Endothelial cell of umbilical vein (primary cell): Measurements from ENCODE around the gene CENPS. TPM values are rescaled to one million over a fixed set of nuclear protein-coding genes. Genes with fewer than 3 reads are reported as not detected.

ENCODE experiments used
- BruUV-seq: library from RNA; stranded (reverse); fragments of 400-500 nt; replicated peaks from 2 replicates; lab custom pipeline; 2021; lab: Mats Ljungman, UMichigan
- CTCF ChIA-PET: fragments of 300-600, 350-600 bp; sonication (Branson Sonifier 250); formaldehyde crosslinking; loops from one replicate; lab custom pipeline; 2021; ENCODE audit warnings: antibody characterized with exemption, inconsistent platforms; lab: Charles Lee
- POLR2A ChIA-PET: fragments of 300-600, 350-600 bp; sonication (Branson Sonifier 250); formaldehyde crosslinking; loops from one replicate; lab custom pipeline; 2021; ENCODE audit warnings: antibody characterized with exemption, inconsistent platforms; lab: Charles Lee
- DNase-seq: peaks from one replicate; pipeline ENCODE4 v3.0.0-alpha.2; 2011; ENCODE audit warnings: low read depth, low spot score
- FAIRE-seq: peaks from 2 replicates; lab custom pipeline; 2011; peaks lifted over from hg19 to GRCh38; lab: Jason Lieb, UNC
- H2AFZ ChIP-seq: 2 replicates; pipeline ENCODE4 v1.6.0; 2012; ENCODE audit warnings: low read depth, low read length, control low read depth, inconsistent platforms
- H3K27ac ChIP-seq: 2 replicates; pipeline ENCODE4 v1.5.1; 2011; ENCODE audit warnings: low read depth, mild to moderate bottlenecking, control low read depth, low read length, moderate library complexity; ENCODE audit not compliant: insufficient read depth
- H3K27me3 ChIP-seq, 2 experiments: 2 replicates each; pipeline versions ENCODE4 v1.6.0 to v1.6.1; 2011; ENCODE audit warnings: low read length in 2 of 2, mixed read lengths in 1 of 2; ENCODE audit not compliant: control insufficient read depth in 2 of 2, insufficient read depth in 2 of 2
- H3K36me3 ChIP-seq, 2 experiments: 2 replicates in 1 of 2; 3 replicates in 1 of 2; pipeline ENCODE4 v1.5.1; 2011; ENCODE audit warnings: low read length in 2 of 2, mild to moderate bottlenecking in 1 of 2, moderate library complexity in 1 of 2; ENCODE audit not compliant: control insufficient read depth in 2 of 2, insufficient read depth in 2 of 2; ENCODE audit errors: extremely low read depth in 1 of 2
- H3K4me1 ChIP-seq: 3 replicates; pipeline ENCODE4 v1.5.1; 2011; ENCODE audit warnings: mild to moderate bottlenecking, low read length; ENCODE audit not compliant: control insufficient read depth, insufficient read depth; ENCODE audit errors: extremely low read depth
- H3K4me2 ChIP-seq: 2 replicates; pipeline ENCODE4 v1.6.1; 2011; ENCODE audit warnings: low read length, control low read depth, mixed read lengths; ENCODE audit not compliant: insufficient read depth
- H3K4me3 ChIP-seq, 3 experiments: fragments of 200-600 bp in 1 of 3; sonication (generic), shearing (Covaris generic) in 1 of 3; replicated peaks in 1 of 3; 2 replicates each; pipeline ENCODE4 v1.5.1; 2011 to 2016; ENCODE audit warnings: control low read depth in 3 of 3, low read length in 3 of 3, mild to moderate bottlenecking in 2 of 3, inconsistent platforms in 1 of 3, low read depth in 1 of 3, moderate library complexity in 1 of 3; ENCODE audit not compliant: insufficient read depth in 1 of 3
- H3K79me2 ChIP-seq: 2 replicates; pipeline ENCODE4 v1.6.0; 2012; ENCODE audit warnings: low read length, inconsistent platforms; ENCODE audit not compliant: control insufficient read depth, insufficient read depth
- H3K9ac ChIP-seq: replicated peaks from 2 replicates; pipeline ENCODE3; 2011; ENCODE audit warnings: low read length, control low read depth; ENCODE audit not compliant: insufficient read depth; ENCODE audit errors: extremely low read depth
- H3K9me1 ChIP-seq: replicated peaks from 3 replicates; pipeline ENCODE4 v1.6.0; 2011; ENCODE audit warnings: mild to moderate bottlenecking, low read length; ENCODE audit not compliant: control insufficient read depth, insufficient read depth; ENCODE audit errors: extremely low read depth
- H3K9me3 ChIP-seq: replicated peaks from 2 replicates; pipeline ENCODE4 v1.5.1; 2012; ENCODE audit warnings: low read length, inconsistent platforms; ENCODE audit not compliant: control insufficient read depth, insufficient read depth
- H4K20me1 ChIP-seq: replicated peaks from 2 replicates; pipeline ENCODE3; 2011; ENCODE audit warnings: mild to moderate bottlenecking, low read length; ENCODE audit not compliant: control insufficient read depth, insufficient read depth; ENCODE audit errors: extremely low read depth
- CTCF ChIP-seq, 2 donors: IDR thresholded peaks; 1 replicate in 1 of 2; 2 replicates in 1 of 2; pipeline ENCODE4 v1.5.1; 2011; ENCODE audit warnings: low read length in 2 of 2, mild to moderate bottlenecking in 2 of 2, moderate library complexity in 2 of 2, control low read depth in 1 of 2, inconsistent platforms in 1 of 2, low read depth in 1 of 2; ENCODE audit not compliant: insufficient read depth in 1 of 2; ENCODE audit errors: extremely low read depth in 1 of 2
- EZH2 ChIP-seq: IDR thresholded peaks from 2 replicates; pipeline ENCODE4 v1.6.1; 2012; ENCODE audit warnings: borderline replicate concordance, low read depth, mild to moderate bottlenecking, moderate library complexity, low read length, inconsistent platforms; ENCODE audit not compliant: severe bottlenecking
- FOS ChIP-seq: IDR thresholded peaks from 2 replicates; pipeline ENCODE4 v1.6.1; 2011; ENCODE audit warnings: mild to moderate bottlenecking, low read length, moderate library complexity, borderline replicate concordance; ENCODE audit not compliant: insufficient read depth
- GATA2 ChIP-seq: IDR thresholded peaks from 2 replicates; pipeline ENCODE4 v1.7.0; 2011; ENCODE audit warnings: low read depth, mild to moderate bottlenecking, moderate library complexity, mixed read lengths, low read length; ENCODE audit not compliant: insufficient read length, insufficient read depth
- JUN ChIP-seq: IDR thresholded peaks from 2 replicates; pipeline ENCODE4 v1.6.1; 2011; ENCODE audit warnings: borderline replicate concordance, low read depth; ENCODE audit not compliant: insufficient read length, insufficient read depth
- MAX ChIP-seq: IDR thresholded peaks from 2 replicates; pipeline ENCODE4 v1.6.1; 2011; ENCODE audit not compliant: insufficient read depth, insufficient read length
- MYC ChIP-seq: IDR thresholded peaks from one replicate; pipeline ENCODE4 v1.6.1; 2011; ENCODE audit warnings: mild to moderate bottlenecking, low read depth, low read length
- POLR2A ChIP-seq: IDR thresholded peaks from 2 replicates; pipeline ENCODE4 v1.6.1; 2012; ENCODE audit warnings: low read depth, mild to moderate bottlenecking, control low read depth, low read length
- POLR2AphosphoS5 ChIP-seq: IDR thresholded peaks from 2 replicates; pipeline ENCODE4 v1.6.1; 2012; ENCODE audit warnings: low read depth, mild to moderate bottlenecking, control low read depth, low read length, moderate library complexity; ENCODE audit not compliant: insufficient read depth
- dilution Hi-C: fragments of 300-500 bp; cut with MboI; formaldehyde crosslinking; loops from one replicate; pipeline ENCODE4 v1.15.0; 2019; ENCODE audit warnings: low sequenced_read_pairs; ENCODE audit not compliant: extremely low pct_ligation_motif_present
- intact Hi-C: fragments of 100-400 bp; cut with micrococcal nuclease; formaldehyde crosslinking; loops from one replicate; pipeline ENCODE4 v1.10.0; 2022
- polyA plus RNA-seq, 4 experiments: library from polyadenylated mRNA; depleted of rRNA in 3 of 4; stranded (reverse) in 3 of 4; unstranded in 1 of 4; fragments of >200 nt; gene quantifications; 2 replicates each; pipeline versions ENCODE4 v1.2.1 to v1.2.3, GENCODE V29; 2011 to 2012; ENCODE audit warnings: missing spikeins in 1 of 4
- total RNA-seq: library from RNA; stranded (reverse); gene quantifications from 2 replicates; pipeline ENCODE4 v1.2.3, GENCODE V29; 2021

The CENPS gene
- total and polyA plus RNA-seq, 2 donors (not counting 3 experiments of a cell fraction or from before 2014, with no cell fraction given), result 10.2 to 16.2 TPM

- peak overlapping the region; percentile 42 for H2AFZ ChIP-seq
- no peaks in the 10 kb centered on the region for H3K9me3 ChIP-seq
- H3K9me1 ChIP-seq, result no peaks in the 10 kb centered on the region
- POLR2A ChIA-PET, result interaction anchor here (2.5 kb wide), 1 partner anchor 11 kb away, joined by 32 read pairs; the partner anchor contains the start of gene PGD
- no peak overlapping the region for H3K4me3 ChIP-seq
- peak overlapping the region; percentile 71 for H3K27ac ChIP-seq
- H3K36me3 ChIP-seq, result no peaks in the 10 kb centered on the region
- no peaks in the 10 kb centered on the region for H3K27me3 ChIP-seq
- no peaks in the 10 kb centered on the region for H4K20me1 ChIP-seq
- TF ChIP-seq POLR2A (no peak), EZH2 (no peak), JUN (no peak), MYC (no peak), CTCF (IDR thresholded peaks at IDR 0.05; ENCODE audit: extremely low read depth in 1 of 2, insufficient read depth in 1 of 2, low read depth in 1 of 2, low read length in 2 of 2) (no peak), POLR2AphosphoS5 (no peak), FOS (no peak), GATA2 (no peak), MAX (no peak)
- DNase-seq, result peak; percentile 65
- dilution Hi-C loops (no loop called here), intact Hi-C loops (loop anchor here (1.0 kb wide), 1 partner anchor 10 kb away; no protein-coding TSS in a partner anchor)
- peak; percentile 66 for FAIRE-seq
- H3K4me1 ChIP-seq, result peaks cover 12% of the 10 kb centered on the region
- CTCF ChIA-PET, result interaction anchor here (1.1 to 3.7 kb wide), 10 partner anchors 8 to 178 kb away, joined by 3 to 32 read pairs (median 6); partner anchors contain the start of genes CENPS and PGD
- no peaks in the 10 kb centered on the region for H3K79me2 ChIP-seq
- H3K9ac ChIP-seq, result peak overlapping the region; percentile 69
- H3K4me2 ChIP-seq, result peak overlapping the region; percentile 67
- no TSS peak for BruUV-seq
Measured at GRCh38 chr1:10387677-10388386, 42.4 kb upstream of the CENPS start.
